ENCODE data around the gene TBKBP1.
A peak's percentile ranks its signal among the peaks of the same experiment; 100 is the strongest.

The TBKBP1 gene

DNA sequence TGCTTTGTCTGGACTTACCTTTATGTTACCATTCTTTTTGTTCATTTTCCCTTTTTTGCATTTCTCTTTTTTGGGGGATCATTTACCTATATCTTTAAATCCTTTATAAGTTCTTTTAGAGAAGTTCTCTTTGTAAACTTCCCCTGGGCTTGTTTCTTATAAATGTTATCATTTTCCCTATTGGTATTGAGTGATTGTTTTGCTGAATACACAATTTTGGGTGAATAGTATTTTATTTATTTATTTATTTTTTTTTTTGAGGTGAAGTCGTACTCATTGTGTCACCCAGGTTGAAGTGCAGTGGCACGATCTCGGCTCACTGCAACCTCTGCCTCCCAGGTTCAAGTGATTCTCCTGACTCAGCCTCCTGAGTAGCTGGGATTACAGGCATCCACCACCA, 57.5 kb downstream of the TBKBP1 start:
- no peak overlapping the region for H3K27ac Mint-ChIP-seq
- no peaks in the 10 kb centered on the region for H3K36me3 Mint-ChIP-seq
- ATAC-seq (replicated peaks): no peak
- H3K4me1 Mint-ChIP-seq: peaks cover 10 to 23% of the 10 kb centered on the region in 2 donors
- H3K4me3 Mint-ChIP-seq: no peak overlapping the region
- H3K9me3 Mint-ChIP-seq: no peaks in the 10 kb centered on the region
- no peaks in the 10 kb centered on the region for H3K27me3 Mint-ChIP-seq
- DNase-seq: no peak

DNA sequence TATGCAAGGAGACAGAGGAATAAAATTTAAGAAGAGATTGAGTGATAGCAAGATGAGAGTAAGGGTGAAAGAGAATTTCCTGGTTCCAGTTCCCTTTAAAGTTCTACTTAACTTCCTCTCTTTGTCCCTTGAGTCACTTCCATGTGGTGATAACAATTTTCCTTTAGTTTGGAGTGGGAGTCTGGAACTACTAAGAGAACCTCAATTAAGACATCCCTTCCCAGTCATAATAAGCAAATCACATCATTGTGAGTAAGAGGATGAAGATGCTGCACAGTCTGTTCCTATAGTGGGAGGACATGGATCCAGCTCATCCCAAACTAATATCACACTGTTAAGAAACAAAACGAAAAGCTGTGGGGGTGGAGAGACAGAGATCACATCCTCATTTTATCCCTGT, 63.4 kb downstream of the TBKBP1 start:
- no peak for DNase-seq
- Mint-ChIP-seq H3K36me3 (no peaks in the 10 kb centered on the region), H3K27me3 (peaks cover 0 to 4% of the 10 kb centered on the region in 2 donors), H3K4me3 (no peak overlapping the region), H3K4me1 (peaks cover under 1 to 1% of the 10 kb centered on the region in 2 donors), H3K9me3 (peaks cover 0 to 8% of the 10 kb centered on the region in 2 donors), H3K27ac (no peak overlapping the region)
- peak in 1 of 2 donors; percentile 27 for ATAC-seq (replicated peaks)

DNA sequence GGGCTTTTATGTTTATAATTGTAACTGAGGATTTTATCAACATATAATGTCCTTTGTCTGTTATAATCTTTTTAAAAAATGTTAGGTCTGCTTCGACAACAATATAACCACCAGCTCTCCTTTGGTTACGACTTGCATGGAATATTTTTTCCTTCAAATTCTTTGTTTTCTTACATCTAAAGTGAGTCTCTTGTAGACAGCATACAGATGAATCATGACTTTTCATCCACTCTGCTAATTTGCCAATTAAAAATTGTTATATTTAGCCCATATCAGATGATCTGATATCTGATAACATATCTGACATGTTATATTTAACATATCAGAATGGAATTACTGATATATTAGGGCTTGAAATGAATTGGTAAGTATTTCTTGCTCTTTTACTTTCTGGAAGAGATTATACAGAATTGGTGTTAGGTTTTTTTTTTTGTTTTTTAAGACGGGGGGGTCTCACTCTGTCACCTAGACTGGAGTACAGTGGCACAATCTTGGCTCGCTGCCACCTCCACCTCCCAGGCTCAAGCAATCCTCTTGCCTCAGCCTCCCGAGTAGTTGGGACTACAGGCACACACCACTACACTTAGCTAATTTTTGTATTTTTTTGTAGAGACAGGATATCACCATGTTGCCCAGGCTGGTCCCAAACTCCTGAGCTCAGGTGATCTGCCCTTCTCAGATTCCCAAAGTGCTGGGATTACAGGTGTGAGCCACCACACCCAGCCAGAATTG, 66.6 kb downstream of the TBKBP1 start:
- Mint-ChIP-seq H3K4me3 (no peak overlapping the region), H3K27ac (no peak overlapping the region), H3K4me1 (peaks cover 0 to 1% of the 10 kb centered on the region in 2 donors), H3K36me3 (peaks cover 0 to 4% of the 10 kb centered on the region in 2 donors), H3K9me3 (peaks cover 7 to 10% of the 10 kb centered on the region in 2 donors), H3K27me3 (peaks cover 6 to 8% of the 10 kb centered on the region in 2 donors)
- ATAC-seq (replicated peaks) (no peak), DNase-seq (no peak)

All from stimulated activated naive B cell treated with anti-CD40 and anti-IgM and Interleukin-4, amounts not matched to agents 10 μg/mL and 1 μg/mL and 100 μg/mL, for 72 hours (primary cell).